Mesendoderm (in vitro differentiated cells): ENCODE results near the gene RAP1B.

Experiments
- DNase-seq: peaks from one replicate; pipeline ENCODE4 v3.0.0; 2013
- H2AK5ac ChIP-seq: 2 replicates; pipeline ENCODE4 v1.6.1; 2013; ENCODE audit warnings: low read length, inconsistent platforms
- H2BK120ac ChIP-seq: 2 replicates; pipeline ENCODE4 v1.6.1; 2013; ENCODE audit warnings: low read depth, mild to moderate bottlenecking, low read length, moderate library complexity, mixed read lengths
- H2BK15ac ChIP-seq: replicated peaks from 2 replicates; pipeline ENCODE4 v1.6.1; 2013; ENCODE audit warnings: low read depth, mild to moderate bottlenecking, moderate library complexity
- H2BK5ac ChIP-seq: 2 replicates; pipeline ENCODE4 v1.6.1; 2013; ENCODE audit warnings: low read length, inconsistent platforms
- H3K18ac ChIP-seq: 2 replicates; pipeline ENCODE4 v1.6.1; 2013; ENCODE audit warnings: mild to moderate bottlenecking, low read length, mixed read lengths
- H3K23ac ChIP-seq: one replicate; pipeline ENCODE4 v1.6.1; 2013; ENCODE audit warnings: low read length
- H3K27ac ChIP-seq: 2 replicates; pipeline ENCODE4 v1.5.1; 2013; ENCODE audit warnings: low read depth, mild to moderate bottlenecking, inconsistent platforms, low read length, moderate library complexity
- H3K27me3 ChIP-seq: 2 replicates; pipeline ENCODE4 v1.6.1; 2013; ENCODE audit warnings: low read length, control low read depth, mild to moderate bottlenecking, inconsistent platforms; ENCODE audit not compliant: insufficient read depth, poor library complexity
- H3K36me3 ChIP-seq: 2 replicates; pipeline ENCODE4 v1.6.1; 2013; ENCODE audit warnings: low read length, inconsistent platforms; ENCODE audit not compliant: control insufficient read depth, insufficient read depth
- H3K4ac ChIP-seq: one replicate; pipeline ENCODE4 v1.6.1; 2013; ENCODE audit warnings: low read depth, mild to moderate bottlenecking, low read length, moderate library complexity
- H3K4me1 ChIP-seq: 2 replicates; pipeline ENCODE4 v1.6.1; 2013; ENCODE audit warnings: low read depth, low read length, inconsistent platforms; ENCODE audit not compliant: control insufficient read depth
- H3K4me2 ChIP-seq: 2 replicates; pipeline ENCODE4 v1.6.1; 2013; ENCODE audit warnings: low read length
- H3K4me3 ChIP-seq: 2 replicates; pipeline ENCODE4 v1.5.1; 2013; ENCODE audit warnings: mild to moderate bottlenecking, low read length
- H3K56ac ChIP-seq: one replicate; pipeline ENCODE4 v1.6.1; 2013; ENCODE audit warnings: low read length
- H3K79me1 ChIP-seq: 2 replicates; pipeline ENCODE4 v1.6.1; 2013; ENCODE audit warnings: low read length, inconsistent platforms
- H3K79me2 ChIP-seq: 2 replicates; pipeline ENCODE4 v1.6.1; 2013; ENCODE audit warnings: mild to moderate bottlenecking, low read length; ENCODE audit not compliant: control insufficient read depth, insufficient read depth
- H3K9ac ChIP-seq: 2 replicates; pipeline ENCODE4 v1.6.1; 2013; ENCODE audit warnings: low read length, inconsistent platforms
- H4K5ac ChIP-seq: one replicate; pipeline ENCODE4 v1.6.1; 2013; ENCODE audit warnings: low read length
- H4K8ac ChIP-seq: one replicate; pipeline ENCODE4 v1.6.1; 2013; ENCODE audit warnings: low read depth, mild to moderate bottlenecking, control low read depth, low read length, moderate library complexity
- WGBS: extraction: QIAGEN DNeasy Blood & Tissue Kit; methylation state at CpG from one replicate; pipeline ENCODE4 v1.1.7; 2013; ENCODE audit warnings: low lambda C conversion rate, missing lambda C conversion rate; ENCODE audit not compliant: insufficient coverage; ENCODE audit errors: extremely low coverage; 5-methylcytosine and 5-hydroxymethylcytosine counted together

Gene RAP1B

GRCh38 chr12:68601767-68602166, 8.9 kb upstream of the RAP1B start:
- H2BK15ac ChIP-seq: no peak overlapping the region
- no peak overlapping the region for H2AK5ac ChIP-seq
- no peak overlapping the region for H3K4me2 ChIP-seq
- no peak overlapping the region for H3K4ac ChIP-seq
- no peaks in the 10 kb centered on the region for H3K79me1 ChIP-seq
- no peak for DNase-seq
- no peaks in the 10 kb centered on the region for H3K4me1 ChIP-seq
- no peak overlapping the region for H2BK5ac ChIP-seq
- no peak overlapping the region for H3K4me3 ChIP-seq
- no peaks in the 10 kb centered on the region for H3K27me3 ChIP-seq
- no CpG with 5 or more reads among the region's 1 CpG for WGBS
- no peak overlapping the region for H2BK120ac ChIP-seq
- no peaks in the 10 kb centered on the region for H3K79me2 ChIP-seq
- H3K27ac ChIP-seq: no peak overlapping the region
- H3K18ac ChIP-seq: no peak overlapping the region
- H3K36me3 ChIP-seq: no peaks in the 10 kb centered on the region
- no peak overlapping the region for H3K56ac ChIP-seq
- H4K5ac ChIP-seq: no peak overlapping the region
- no peak overlapping the region for H3K9ac ChIP-seq
- H3K23ac ChIP-seq: no peak overlapping the region
- no peak overlapping the region for H4K8ac ChIP-seq

GRCh38 chr12:68602720-68603119, 8.0 kb upstream of the RAP1B start:
- H3K56ac ChIP-seq: no peak overlapping the region
- no peak for DNase-seq

GRCh38 chr12:68608191-68608590, 2.5 kb upstream of the RAP1B start:
- Histone ChIP-seq H2BK120ac (no peak overlapping the region), H3K18ac (no peak overlapping the region), H3K9ac (no peak overlapping the region), H3K4me1 (peaks cover 2% of the 10 kb centered on the region), H3K79me1 (no peaks in the 10 kb centered on the region), H3K4me2 (no peak overlapping the region), H2BK5ac (no peak overlapping the region), H3K27me3 (no peaks in the 10 kb centered on the region), H3K56ac (no peak overlapping the region), H3K23ac (no peak overlapping the region), H2AK5ac (no peak overlapping the region), H4K8ac (no peak overlapping the region), H3K4ac (no peak overlapping the region), H3K27ac (no peak overlapping the region), H2BK15ac (no peak overlapping the region), H4K5ac (no peak overlapping the region), H3K36me3 (no peaks in the 10 kb centered on the region), H3K79me2 (peaks cover 18% of the 10 kb centered on the region), H3K4me3 (no peak overlapping the region)
- no CpG with 5 or more reads among the region's 2 CpGs for WGBS
- no peak for DNase-seq

More at GRCh38 chr12:68602720-68603119, 8.0 kb upstream of the RAP1B start:
- Histone ChIP-seq H3K18ac (no peak overlapping the region), H3K4me2 (no peak overlapping the region), H3K4me1 (no peaks in the 10 kb centered on the region), H3K36me3 (no peaks in the 10 kb centered on the region), H3K23ac (no peak overlapping the region), H4K5ac (no peak overlapping the region), H3K4ac (no peak overlapping the region), H3K79me2 (no peaks in the 10 kb centered on the region), H3K79me1 (no peaks in the 10 kb centered on the region), H3K9ac (no peak overlapping the region), H2BK120ac (no peak overlapping the region), H2BK15ac (no peak overlapping the region), H3K4me3 (no peak overlapping the region), H2AK5ac (no peak overlapping the region), H2BK5ac (no peak overlapping the region), H4K8ac (no peak overlapping the region), H3K27me3 (no peaks in the 10 kb centered on the region), H3K27ac (no peak overlapping the region)
- no CpG with 5 or more reads among the region's 6 CpGs for WGBS

- H2BK15ac ChIP-seq: no peak overlapping the region
- peak overlapping the region; percentile 63 for H3K4me3 ChIP-seq
- H3K27ac ChIP-seq: peak overlapping the region; percentile 100
- DNase-seq: no peak
- no peak overlapping the region for H2BK120ac ChIP-seq
- H4K5ac ChIP-seq: no peak overlapping the region
- H4K8ac ChIP-seq: no peak overlapping the region
- H3K18ac ChIP-seq: no peak overlapping the region
- peak overlapping the region; percentile 93 for H3K9ac ChIP-seq
- no peak overlapping the region for H3K4ac ChIP-seq
- no peak overlapping the region for H2AK5ac ChIP-seq
- no peaks in the 10 kb centered on the region for H3K36me3 ChIP-seq
- no peaks in the 10 kb centered on the region for H3K79me1 ChIP-seq
- peak overlapping the region; percentile 80 for H3K4me2 ChIP-seq
- H3K56ac ChIP-seq: peak overlapping the region; percentile 94
- H2BK5ac ChIP-seq: peak overlapping the region; percentile 68
- WGBS: no CpG with 5 or more reads among the region's 11 CpGs
- no peak overlapping the region for H3K23ac ChIP-seq
- peaks cover 34% of the 10 kb centered on the region for H3K79me2 ChIP-seq
- peaks cover 4% of the 10 kb centered on the region for H3K4me1 ChIP-seq
- H3K27me3 ChIP-seq: no peaks in the 10 kb centered on the region
Measured at GRCh38 chr12:68609998-68610369, 715 bp upstream of the RAP1B start.

- peak overlapping the region; percentile 25 for H3K4me2 ChIP-seq
- peak overlapping the region; percentile 6 for H2BK5ac ChIP-seq
- H3K4me1 ChIP-seq: peaks cover 4% of the 10 kb centered on the region
- peak overlapping the region; percentile 91 for H3K56ac ChIP-seq
- H3K4ac ChIP-seq: peak overlapping the region; percentile 89
- peak overlapping the region; percentile 92 for H3K27ac ChIP-seq
- peak overlapping the region; percentile 15 for H3K23ac ChIP-seq
- no peak overlapping the region for H4K5ac ChIP-seq
- H3K9ac ChIP-seq: peak overlapping the region; percentile 93
- no peaks in the 10 kb centered on the region for H3K36me3 ChIP-seq
- H4K8ac ChIP-seq: peak overlapping the region; percentile 76
- H3K79me1 ChIP-seq: no peaks in the 10 kb centered on the region
- H2BK120ac ChIP-seq: peak overlapping the region; percentile 96
- no peak overlapping the region for H2BK15ac ChIP-seq
- H3K79me2 ChIP-seq: peaks cover 42% of the 10 kb centered on the region
- no peaks in the 10 kb centered on the region for H3K27me3 ChIP-seq
- DNase-seq: peak; percentile 77
- no peak overlapping the region for H2AK5ac ChIP-seq
- peak overlapping the region; percentile 90 for H3K4me3 ChIP-seq
- WGBS: no CpG with 5 or more reads among the region's 72 CpGs
- H3K18ac ChIP-seq: peak overlapping the region; percentile 100
Measured at GRCh38 chr12:68611094-68611805, 551 bp downstream of the RAP1B start.

GRCh38 chr12:68611806-68612160, 1.1 kb downstream of the RAP1B start:
- Histone ChIP-seq H3K18ac (peak overlapping the region; percentile 51), H3K9ac (peak overlapping the region; percentile 93), H3K4me2 (peak overlapping the region; percentile 25), H3K4me3 (peak overlapping the region; percentile 90), H2AK5ac (no peak overlapping the region), H3K4me1 (peaks cover 4% of the 10 kb centered on the region), H2BK120ac (no peak overlapping the region), H3K56ac (peak overlapping the region; percentile 91), H4K5ac (no peak overlapping the region), H4K8ac (no peak overlapping the region), H3K27me3 (no peaks in the 10 kb centered on the region), H3K23ac (no peak overlapping the region), H3K27ac (no peak overlapping the region), H3K4ac (no peak overlapping the region), H2BK5ac (no peak overlapping the region), H3K79me2 (peaks cover 47% of the 10 kb centered on the region), H3K36me3 (no peaks in the 10 kb centered on the region), H2BK15ac (no peak overlapping the region), H3K79me1 (no peaks in the 10 kb centered on the region)
- no peak for DNase-seq
- WGBS: 100% methylated on average over 1 of the region's 8 CpGs
